ENCODE data around the gene TCFL5.

TCFL5 gene

GRCh38 chr20:62861726-62862336 lies at the start of gene TCFL5:
Gene TCFL5, minus strand, starts transcription at chr20:62861822. Its CDS starts 152 bp downstream, at chr20:62861670.
- DNase-seq = peak; percentile 72

GRCh38 chr20:62910777-62911497 lies 49.3 kb upstream of the TCFL5 start:
- DNase-seq = no peak

- no peak for DNase-seq
Observed at GRCh38 chr20:62910217-62910766, 48.7 kb upstream of the TCFL5 start.

GRCh38 chr20:62908971-62909791 lies 47.6 kb upstream of the TCFL5 start:
- DNase-seq = no peak

GRCh38 chr20:62907384-62908317 lies 46.0 kb upstream of the TCFL5 start:
- DNase-seq = no peak

- no peak for DNase-seq
Observed at GRCh38 chr20:62906647-62907375, 45.2 kb upstream of the TCFL5 start.

GRCh38 chr20:62906209-62906608 lies 44.6 kb upstream of the TCFL5 start:
- no peak for DNase-seq

- DNase-seq = no peak
Observed at GRCh38 chr20:62905536-62906117, 44.0 kb upstream of the TCFL5 start.

GRCh38 chr20:62902926-62903615 lies 41.4 kb upstream of the TCFL5 start:
- DNase-seq = no peak

- DNase-seq = no peak
Observed at GRCh38 chr20:62901891-62902290, 40.3 kb upstream of the TCFL5 start.

- no peak for DNase-seq
Observed at GRCh38 chr20:62900692-62901584, 39.3 kb upstream of the TCFL5 start.

GRCh38 chr20:62900052-62900691 lies 38.5 kb upstream of the TCFL5 start:
- DNase-seq = no peak

GRCh38 chr20:62899633-62900051 lies 38.0 kb upstream of the TCFL5 start:
- DNase-seq = no peak

GRCh38 chr20:62898970-62899632 lies 37.5 kb upstream of the TCFL5 start:
- DNase-seq = no peak

GRCh38 chr20:62898093-62898964 lies 36.7 kb upstream of the TCFL5 start:
- no peak for DNase-seq

GRCh38 chr20:62897666-62898065 lies 36.0 kb upstream of the TCFL5 start:
- no peak for DNase-seq

GRCh38 chr20:62896526-62896925 lies 34.9 kb upstream of the TCFL5 start:
- no peak for DNase-seq

Data from cortex of kidney (tissue), 1 donor.